GM21360 (cell line): Measurements from ENCODE around the gene CTNNA2.
A peak's percentile ranks its signal among the peaks of the same experiment; 100 is the strongest.

Experiments
- ATAC-seq: cut with Tn5 transposase; IDR thresholded peaks from one replicate; pipeline ENCODE4 v1.9.1; 2021; ENCODE audit warnings: mild to moderate bottlenecking, moderate library complexity; ENCODE audit not compliant: unreplicated experiment

Gene CTNNA2

GRCh38 chr2:80303006-80303908 lies 790.4 kb downstream of the CTNNA2 start:
- no peak for ATAC-seq

GRCh38 chr2:80303909-80304837 lies 791.3 kb downstream of the CTNNA2 start, which contains the start of gene LRRTM1:
Gene LRRTM1, minus strand, starts transcription at chr2:80304752. Its CDS starts 933 bp downstream, at chr2:80303819.
- no peak for ATAC-seq

- no peak for ATAC-seq
These were observed 798.5 kb downstream of the CTNNA2 start for GRCh38 chr2:80311304-80311703.

- no peak for ATAC-seq
These were observed 799.5 kb downstream of the CTNNA2 start for GRCh38 chr2:80312282-80312839.

GRCh38 chr2:80322311-80322920 lies 809.6 kb downstream of the CTNNA2 start:
- no peak for ATAC-seq

- no peak for ATAC-seq
These were observed 810.1 kb downstream of the CTNNA2 start for GRCh38 chr2:80322958-80323357.

GRCh38 chr2:80323610-80324009 lies 810.8 kb downstream of the CTNNA2 start:
- no peak for ATAC-seq

- no peak for ATAC-seq
These were observed 811.7 kb downstream of the CTNNA2 start for GRCh38 chr2:80324525-80324924.

GRCh38 chr2:80326214-80326613 lies 813.4 kb downstream of the CTNNA2 start:
- ATAC-seq = peak; percentile 64

GRCh38 chr2:80326861-80327260 lies 814.0 kb downstream of the CTNNA2 start:
- ATAC-seq = no peak

- ATAC-seq = no peak
These were observed 815.3 kb downstream of the CTNNA2 start for GRCh38 chr2:80328159-80328571.

GRCh38 chr2:80329491-80329890 lies 816.6 kb downstream of the CTNNA2 start:
- ATAC-seq = no peak

- no peak for ATAC-seq
These were observed 817.9 kb downstream of the CTNNA2 start for GRCh38 chr2:80330527-80331450.

GRCh38 chr2:80333886-80334285 lies 821.0 kb downstream of the CTNNA2 start:
- no peak for ATAC-seq

GRCh38 chr2:80335411-80335810 lies 822.6 kb downstream of the CTNNA2 start:
- no peak for ATAC-seq

GRCh38 chr2:80338794-80339193 lies 825.9 kb downstream of the CTNNA2 start:
- ATAC-seq = no peak

GRCh38 chr2:80340022-80340421 lies 827.2 kb downstream of the CTNNA2 start:
- no peak for ATAC-seq

- no peak for ATAC-seq
These were observed 835.2 kb downstream of the CTNNA2 start for GRCh38 chr2:80348078-80348477.

GRCh38 chr2:80348953-80349352 lies 836.1 kb downstream of the CTNNA2 start:
- no peak for ATAC-seq

- no peak for ATAC-seq
These were observed 838.4 kb downstream of the CTNNA2 start for GRCh38 chr2:80351231-80351630.
